Measurements from ENCODE around the gene OGFOD1.
"Not testable (repeated sequence)": the region's sequence is repeated elsewhere in the genome, so short reads cannot be mapped to it uniquely, and the experiment has no call there.

OGFOD1 gene

DNA sequence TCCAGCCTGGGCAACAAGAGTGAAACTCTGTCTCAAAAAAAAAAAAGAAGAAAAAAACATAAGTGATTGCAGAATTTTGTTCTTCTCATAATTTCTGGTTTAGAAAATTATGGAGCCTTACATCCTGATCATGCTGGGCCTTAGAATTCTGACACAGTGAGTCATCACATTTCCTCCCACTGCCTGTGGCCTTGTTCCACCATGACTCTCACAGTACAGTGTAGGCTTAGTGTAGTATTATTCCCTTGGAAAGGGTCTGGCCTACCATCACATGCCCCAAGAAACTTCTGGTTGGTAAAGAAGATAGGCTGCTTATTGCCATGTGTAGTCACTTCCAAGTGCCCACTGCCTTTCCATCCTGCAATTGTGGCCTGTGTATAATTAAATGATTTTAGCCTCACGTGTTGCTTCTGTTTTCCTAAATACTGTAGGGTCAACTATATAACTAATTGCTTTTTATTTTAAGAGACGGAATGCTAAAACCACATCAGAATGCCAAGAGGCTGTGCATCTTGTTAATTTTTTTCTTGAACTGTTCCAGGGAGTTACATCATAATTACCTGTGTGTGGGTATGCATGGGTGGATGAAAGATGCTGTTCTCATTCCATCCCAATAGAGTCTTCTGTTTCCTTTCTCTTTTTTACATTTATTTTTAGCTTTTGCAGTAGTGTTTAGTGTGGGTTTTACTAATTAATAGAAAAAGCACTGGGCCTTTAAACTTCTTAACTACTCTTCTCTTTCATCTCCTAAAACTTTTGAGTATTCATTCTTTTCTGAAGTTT is 25.9 kb downstream of the OGFOD1 start:
- H3K36me3 Mint-ChIP-seq (ENCODE audit: insufficient read depth), result peaks cover 76% of the 10 kb centered on the region
- H3K9me3 Mint-ChIP-seq, result no peaks in the 10 kb centered on the region
- H3K27ac Mint-ChIP-seq, result no peak overlapping the region
- ATAC-seq (replicated peaks) (no peak), DNase-seq (no peak)
- no peak overlapping the region for H3K4me3 Mint-ChIP-seq
- peaks cover 0 to 3% of the 10 kb centered on the region in 2 donors for H3K4me1 Mint-ChIP-seq (ENCODE audit: low read depth in 2 of 2)
- no peaks in the 10 kb centered on the region for H3K27me3 Mint-ChIP-seq

DNA sequence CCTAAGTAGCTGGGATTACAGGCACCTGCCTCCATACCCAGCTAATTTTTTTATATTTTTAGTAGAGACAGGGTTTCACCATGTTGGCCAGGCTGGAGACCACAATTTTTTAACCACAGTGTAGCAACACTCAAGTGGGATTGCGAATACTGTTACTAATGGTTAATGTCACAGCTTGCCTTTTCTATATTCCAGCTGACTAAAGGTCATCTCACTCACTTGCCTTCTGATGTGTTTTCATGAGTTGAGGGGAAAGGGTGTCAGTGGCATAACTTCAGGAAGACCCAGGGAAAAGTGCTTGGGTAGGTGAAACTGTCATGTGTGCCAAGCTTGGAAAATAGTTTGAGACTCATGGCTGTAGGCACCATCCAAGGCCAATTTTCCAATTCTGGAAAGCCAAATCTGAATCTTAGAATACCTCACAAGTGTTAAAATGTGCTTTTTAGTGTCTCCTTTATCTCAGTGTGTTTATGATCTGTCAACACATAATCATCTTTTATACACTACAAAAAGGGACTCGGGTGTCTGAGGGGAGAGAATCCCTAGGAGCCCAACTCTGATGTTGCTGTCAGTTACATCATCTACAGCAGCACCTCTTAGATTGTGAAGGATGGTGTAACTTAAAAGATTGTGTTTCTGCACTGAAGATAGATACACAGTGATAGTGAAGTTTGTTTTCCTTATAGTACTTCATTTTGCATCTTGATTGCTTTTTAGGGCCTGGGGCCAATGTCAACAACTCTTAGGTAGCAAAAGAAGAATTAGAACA is 27.1 kb downstream of the OGFOD1 start:
- Mint-ChIP-seq H3K27me3 (no peaks in the 10 kb centered on the region), H3K4me3 (no peak overlapping the region), H3K9me3 (no peaks in the 10 kb centered on the region), H3K4me1 (ENCODE audit: low read depth in 2 of 2) (peaks cover 0 to 3% of the 10 kb centered on the region in 2 donors), H3K27ac (peak overlapping the region in 1 of 2 donors; percentile 52), H3K36me3 (ENCODE audit: insufficient read depth) (peaks cover 69% of the 10 kb centered on the region)
- ATAC-seq (replicated peaks) (no peak), DNase-seq (no peak)

DNA sequence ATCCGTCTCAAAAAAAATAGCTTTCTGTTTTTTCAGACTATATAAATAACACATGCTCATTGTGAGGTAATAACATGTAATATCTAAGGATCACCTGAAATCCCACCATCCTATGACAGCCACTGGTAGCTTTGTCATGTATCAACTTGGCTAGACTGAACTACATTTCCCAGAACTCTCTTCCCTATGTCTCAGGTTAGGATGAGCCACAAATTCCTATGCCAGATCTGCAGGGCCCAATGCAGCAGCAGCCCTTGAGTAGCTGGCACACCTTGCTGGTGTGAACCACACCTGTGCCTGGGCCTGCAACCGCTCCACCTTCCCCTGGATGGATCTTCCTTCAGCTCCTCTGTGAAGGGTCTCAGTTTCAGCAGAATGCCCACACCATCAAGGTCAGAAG is 28.1 kb downstream of the OGFOD1 start:
- no peaks in the 10 kb centered on the region for H3K27me3 Mint-ChIP-seq
- ATAC-seq (replicated peaks), result no peak
- H3K4me3 Mint-ChIP-seq, result no peak overlapping the region
- H3K9me3 Mint-ChIP-seq, result no peaks in the 10 kb centered on the region
- DNase-seq, result no peak
- H3K4me1 Mint-ChIP-seq (ENCODE audit: low read depth in 2 of 2), result peaks cover 0 to 3% of the 10 kb centered on the region in 2 donors
- H3K36me3 Mint-ChIP-seq (ENCODE audit: insufficient read depth), result peaks cover 68% of the 10 kb centered on the region
- peak overlapping the region; percentile 52 to 77 for H3K27ac Mint-ChIP-seq

DNA sequence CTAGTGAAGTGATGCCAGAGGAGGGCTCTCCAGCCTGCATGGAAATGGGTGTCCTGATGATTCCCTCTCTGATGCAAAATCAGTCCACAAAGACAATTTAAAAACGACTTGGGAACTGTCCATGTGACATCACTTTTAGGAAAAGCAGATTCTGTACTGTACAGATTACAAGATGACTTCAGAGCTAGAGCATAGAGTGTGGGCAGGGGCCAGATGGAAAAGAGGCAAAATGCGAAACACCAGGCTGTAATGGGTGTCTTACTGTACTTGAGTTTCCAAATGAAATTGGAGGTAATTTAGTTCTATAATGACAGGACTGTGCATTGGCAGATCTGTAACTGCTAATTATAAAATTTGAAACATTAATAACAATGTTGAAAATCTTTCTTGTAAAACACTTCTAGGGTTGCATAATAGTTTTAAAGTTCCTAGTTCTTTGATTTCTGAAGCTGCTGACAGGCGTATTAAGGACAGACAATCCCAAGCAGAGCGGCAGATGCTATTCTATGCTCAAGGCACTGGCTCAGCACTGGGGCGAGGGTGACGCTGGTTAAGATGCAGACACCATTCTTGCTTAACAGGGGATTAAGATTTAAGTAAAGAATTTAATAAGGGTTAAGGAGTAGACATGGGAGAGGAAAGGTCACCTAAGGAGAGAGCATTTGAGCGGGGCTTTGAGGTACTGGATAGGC is 29.6 kb downstream of the OGFOD1 start:
- H3K36me3 Mint-ChIP-seq (ENCODE audit: insufficient read depth), result peaks cover 62% of the 10 kb centered on the region
- ATAC-seq (replicated peaks) (no peak), DNase-seq (no peak)
- no peaks in the 10 kb centered on the region for H3K9me3 Mint-ChIP-seq
- H3K27me3 Mint-ChIP-seq, result no peaks in the 10 kb centered on the region
- peak overlapping the region; percentile 70 to 90 for H3K27ac Mint-ChIP-seq
- H3K4me1 Mint-ChIP-seq (ENCODE audit: low read depth in 2 of 2), result peaks cover 0 to 3% of the 10 kb centered on the region in 2 donors
- H3K4me3 Mint-ChIP-seq, result no peak overlapping the region

DNA sequence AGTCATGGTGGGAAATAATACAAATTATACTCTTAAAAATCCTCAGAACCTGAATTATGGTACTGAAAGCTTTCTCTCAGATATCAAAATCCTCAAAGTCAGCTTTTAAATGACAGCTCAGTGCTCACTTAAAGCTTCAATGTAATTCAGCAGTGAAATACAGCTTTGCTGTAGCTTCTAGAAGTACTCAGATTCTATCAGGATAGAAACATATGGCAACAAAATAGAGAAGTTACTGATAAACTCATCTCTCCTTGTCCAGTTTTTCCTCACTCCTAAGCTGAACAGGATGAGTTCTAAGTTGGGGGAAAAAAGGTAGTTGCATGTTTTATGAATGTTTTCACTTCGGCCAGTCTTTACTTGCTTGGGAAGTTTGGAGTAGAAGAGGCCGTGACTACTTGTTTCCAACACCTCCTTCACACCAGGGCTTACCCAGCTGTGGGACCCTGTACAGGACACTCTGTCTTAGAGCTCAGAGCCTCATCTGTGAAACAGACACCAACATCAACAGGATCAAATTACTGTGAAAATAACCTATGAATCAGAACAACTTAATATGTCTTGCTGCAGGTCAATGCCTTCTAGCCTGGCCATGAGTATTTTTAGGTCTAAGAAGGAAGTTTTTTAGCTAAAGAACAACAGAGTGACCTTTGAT is 30.2 kb downstream of the OGFOD1 start:
- H3K36me3 Mint-ChIP-seq (ENCODE audit: insufficient read depth), result peaks cover 55% of the 10 kb centered on the region
- no peaks in the 10 kb centered on the region for H3K27me3 Mint-ChIP-seq
- no peak for DNase-seq
- no peak for ATAC-seq (replicated peaks)
- peaks cover 0 to 3% of the 10 kb centered on the region in 2 donors for H3K4me1 Mint-ChIP-seq (ENCODE audit: low read depth in 2 of 2)
- H3K4me3 Mint-ChIP-seq, result no peak overlapping the region
- no peaks in the 10 kb centered on the region for H3K9me3 Mint-ChIP-seq
- peak overlapping the region; percentile 70 to 90 for H3K27ac Mint-ChIP-seq

DNA sequence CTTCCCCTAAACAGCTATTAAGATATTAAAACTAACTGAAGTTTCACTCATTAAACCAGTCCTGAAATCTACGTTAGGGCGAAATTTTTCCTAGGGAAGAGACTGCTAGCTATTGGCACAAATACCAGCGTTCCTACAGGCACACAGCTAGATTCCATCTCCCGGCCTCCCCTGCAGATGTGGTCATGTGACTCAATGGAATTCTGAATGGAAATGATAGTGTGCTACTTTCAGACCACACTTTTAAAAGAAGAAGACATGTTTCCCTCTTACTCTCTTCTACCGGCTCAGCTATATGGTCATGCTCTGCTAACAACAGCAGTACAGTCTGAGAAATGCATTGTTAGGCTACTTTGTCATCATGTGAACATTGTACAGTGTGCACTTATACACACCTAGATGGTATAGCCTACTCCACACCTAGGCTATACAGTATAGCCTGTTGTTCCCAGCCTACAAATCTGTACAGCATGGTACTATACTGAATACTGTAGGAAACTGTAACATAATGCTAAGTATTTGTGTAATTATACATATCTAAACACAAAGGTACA is 31.4 kb downstream of the OGFOD1 start:
- H3K4me1 Mint-ChIP-seq (ENCODE audit: low read depth in 2 of 2), result peaks cover 0 to 3% of the 10 kb centered on the region in 2 donors
- H3K27ac Mint-ChIP-seq, result no peak overlapping the region
- no peak for DNase-seq
- no peak for ATAC-seq (replicated peaks)
- peaks cover 43% of the 10 kb centered on the region for H3K36me3 Mint-ChIP-seq (ENCODE audit: insufficient read depth)
- no peaks in the 10 kb centered on the region for H3K9me3 Mint-ChIP-seq
- H3K4me3 Mint-ChIP-seq, result no peak overlapping the region
- no peaks in the 10 kb centered on the region for H3K27me3 Mint-ChIP-seq

DNA sequence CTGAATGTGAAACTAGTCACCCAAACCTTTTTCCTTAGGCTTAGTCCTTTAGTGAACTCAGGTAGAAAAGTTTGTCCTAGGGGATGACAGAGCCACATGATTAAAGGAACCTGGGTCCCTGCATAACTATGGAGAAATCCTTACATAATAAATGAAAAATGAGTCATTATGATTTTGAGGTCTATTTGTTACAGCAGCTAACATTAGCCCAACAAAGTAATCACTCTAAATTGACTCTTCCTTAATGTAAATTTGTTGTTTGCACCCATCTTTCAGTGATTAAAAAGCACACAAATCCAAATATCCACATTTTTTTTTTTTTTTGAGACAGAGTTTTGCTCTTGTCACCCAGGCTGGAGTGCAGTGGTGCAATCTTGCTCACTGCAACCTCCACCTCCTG is 32.0 kb downstream of the OGFOD1 start:
- H3K4me1 Mint-ChIP-seq (ENCODE audit: low read depth in 2 of 2), result peaks cover 3 to 5% of the 10 kb centered on the region in 2 donors
- H3K4me3 Mint-ChIP-seq, result no peak overlapping the region
- ATAC-seq (replicated peaks) (no peak), DNase-seq (no peak)
- peaks cover 37% of the 10 kb centered on the region for H3K36me3 Mint-ChIP-seq (ENCODE audit: insufficient read depth)
- no peak overlapping the region for H3K27ac Mint-ChIP-seq
- H3K27me3 Mint-ChIP-seq, result no peaks in the 10 kb centered on the region
- no peaks in the 10 kb centered on the region for H3K9me3 Mint-ChIP-seq

DNA sequence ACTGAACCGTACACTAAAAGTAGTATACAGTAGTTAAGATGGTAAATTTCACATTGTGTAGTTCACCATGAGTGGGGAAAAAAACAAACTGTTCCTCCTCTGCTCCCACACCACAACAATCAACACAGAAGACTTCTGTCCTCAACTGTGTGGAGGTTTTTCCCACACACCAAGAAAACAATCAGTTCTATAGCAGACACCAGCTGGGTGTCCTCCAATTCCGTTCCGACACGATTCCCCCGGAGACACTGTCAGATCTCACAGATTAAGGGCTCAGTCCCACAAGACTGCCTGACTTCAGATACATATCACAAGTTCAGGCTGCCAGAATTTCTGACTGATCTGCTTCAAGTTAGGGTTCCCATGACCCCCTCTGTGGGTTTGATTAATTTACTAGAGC is 36.7 kb downstream of the OGFOD1 start:
- H3K27ac Mint-ChIP-seq, result no peak overlapping the region
- DNase-seq, result no peak
- no peaks in the 10 kb centered on the region for H3K27me3 Mint-ChIP-seq
- H3K4me3 Mint-ChIP-seq, result no peak overlapping the region
- no peak for ATAC-seq (replicated peaks)
- H3K9me3 Mint-ChIP-seq, result no peaks in the 10 kb centered on the region
- peaks cover 25% of the 10 kb centered on the region for H3K36me3 Mint-ChIP-seq (ENCODE audit: insufficient read depth)
- H3K4me1 Mint-ChIP-seq (ENCODE audit: low read depth in 2 of 2), result peaks cover 0 to 5% of the 10 kb centered on the region in 2 donors

DNA sequence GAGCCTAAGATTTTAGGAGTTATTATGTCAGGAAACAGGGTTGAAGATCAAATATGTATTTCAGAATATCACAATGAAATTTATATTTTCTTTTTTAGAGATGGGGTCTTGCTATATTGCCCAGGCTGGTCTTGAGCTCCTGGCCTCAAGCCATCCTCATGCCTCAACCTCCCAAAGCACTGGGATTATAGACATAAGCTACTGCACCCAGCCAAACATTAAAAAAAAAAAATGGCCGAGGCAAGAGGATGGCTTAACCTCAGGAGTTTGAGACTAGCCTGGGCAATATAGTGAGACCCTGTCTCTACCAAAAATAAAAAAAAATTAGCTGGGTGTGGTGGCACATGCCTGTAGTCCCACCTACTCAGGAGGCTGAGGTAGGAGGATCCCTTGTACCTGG is 37.5 kb downstream of the OGFOD1 start:
- ATAC-seq (replicated peaks); H3K4me1 Mint-ChIP-seq (ENCODE audit: low read depth in 2 of 2); H3K9me3 Mint-ChIP-seq; DNase-seq; H3K27me3 Mint-ChIP-seq; H3K27ac Mint-ChIP-seq; H3K4me3 Mint-ChIP-seq: not testable (repeated sequence)
- H3K36me3 Mint-ChIP-seq (ENCODE audit: insufficient read depth), result peaks cover 21% of the 10 kb centered on the region

DNA sequence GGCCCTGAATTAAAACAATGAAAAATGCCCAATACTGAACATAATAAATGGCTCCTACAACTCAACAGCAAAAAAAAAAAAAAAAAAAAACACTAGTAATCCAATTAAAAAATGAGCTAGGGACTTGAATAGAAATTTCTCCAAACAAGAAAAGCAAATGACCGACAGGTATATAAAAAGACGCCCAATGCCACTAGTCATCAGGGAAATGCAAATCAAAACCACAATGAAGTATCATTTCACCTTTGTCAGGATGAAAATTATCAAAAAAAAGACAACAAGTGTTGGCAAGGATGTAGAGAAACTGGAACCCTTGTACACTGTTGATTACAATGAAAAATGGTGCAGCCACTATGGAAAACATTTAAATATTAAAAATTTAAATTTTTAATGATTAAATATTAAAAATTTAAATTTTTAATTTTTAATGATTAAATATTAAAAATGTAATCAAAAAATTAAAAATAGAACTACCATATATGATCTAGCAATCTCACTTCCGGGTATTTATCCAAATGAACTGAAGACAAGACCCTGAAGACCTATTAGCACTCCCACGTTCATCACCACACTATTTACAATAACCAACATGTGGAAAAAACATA is 40.4 kb downstream of the OGFOD1 start:
- no peak overlapping the region for H3K4me3 Mint-ChIP-seq
- DNase-seq (no peak), ATAC-seq (replicated peaks) (no peak)
- H3K9me3 Mint-ChIP-seq, result no peaks in the 10 kb centered on the region
- H3K27me3 Mint-ChIP-seq, result no peaks in the 10 kb centered on the region
- H3K4me1 Mint-ChIP-seq (ENCODE audit: low read depth in 2 of 2), result peaks cover 0 to 5% of the 10 kb centered on the region in 2 donors
- peaks cover 31% of the 10 kb centered on the region for H3K36me3 Mint-ChIP-seq (ENCODE audit: insufficient read depth)
- peak overlapping the region in 1 of 2 donors; percentile 4 for H3K27ac Mint-ChIP-seq

DNA sequence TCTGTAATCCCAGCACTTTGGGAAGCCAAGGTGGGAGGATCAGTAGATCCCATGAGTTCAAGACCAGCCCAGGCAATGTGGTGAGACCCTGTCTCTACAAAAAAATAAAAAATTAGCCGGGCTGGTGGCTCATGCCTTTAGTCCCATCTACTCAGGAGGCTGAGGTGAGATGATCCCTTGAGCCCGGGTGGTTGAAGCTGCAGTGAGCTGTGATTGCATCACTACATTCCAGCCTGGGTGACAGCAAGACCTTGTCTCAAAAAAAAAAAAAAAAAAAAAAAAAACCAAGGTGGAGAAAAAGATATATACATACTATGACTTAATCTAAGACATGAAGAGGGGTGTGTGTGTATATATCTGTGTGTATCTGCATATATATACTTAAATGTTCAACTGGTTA is 41.8 kb downstream of the OGFOD1 start:
- no peak for DNase-seq
- no peaks in the 10 kb centered on the region for H3K9me3 Mint-ChIP-seq
- no peak overlapping the region for H3K27ac Mint-ChIP-seq
- peaks cover 42% of the 10 kb centered on the region for H3K36me3 Mint-ChIP-seq (ENCODE audit: insufficient read depth)
- peaks cover 0 to 2% of the 10 kb centered on the region in 2 donors for H3K4me1 Mint-ChIP-seq (ENCODE audit: low read depth in 2 of 2)
- no peak for ATAC-seq (replicated peaks)
- no peak overlapping the region for H3K4me3 Mint-ChIP-seq
- no peaks in the 10 kb centered on the region for H3K27me3 Mint-ChIP-seq

DNA sequence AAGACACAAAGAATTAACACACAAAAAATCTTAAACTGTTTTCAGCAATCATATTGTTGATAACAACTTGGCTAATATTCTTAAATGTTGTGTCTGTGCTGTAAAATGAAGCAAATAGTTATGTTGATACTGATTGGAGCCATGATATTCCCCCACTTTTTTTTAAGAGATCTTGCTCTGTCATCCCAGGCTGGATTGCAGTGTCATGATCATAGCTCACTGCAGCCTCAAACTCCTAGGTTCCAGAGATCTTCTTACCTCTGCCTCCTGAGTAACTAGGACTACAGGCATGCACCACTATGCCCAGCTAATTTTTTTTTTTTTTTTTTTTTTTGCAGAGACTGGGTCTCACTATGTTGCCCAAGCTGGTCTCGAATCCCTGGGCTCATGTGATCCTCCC is 42.5 kb downstream of the OGFOD1 start:
- Mint-ChIP-seq H3K36me3 (ENCODE audit: insufficient read depth) (peaks cover 48% of the 10 kb centered on the region), H3K27me3 (no peaks in the 10 kb centered on the region), H3K4me1 (ENCODE audit: low read depth in 2 of 2) (no peaks in the 10 kb centered on the region), H3K27ac (no peak overlapping the region), H3K4me3 (no peak overlapping the region), H3K9me3 (no peaks in the 10 kb centered on the region)
- no peak for ATAC-seq (replicated peaks)
- no peak for DNase-seq

DNA sequence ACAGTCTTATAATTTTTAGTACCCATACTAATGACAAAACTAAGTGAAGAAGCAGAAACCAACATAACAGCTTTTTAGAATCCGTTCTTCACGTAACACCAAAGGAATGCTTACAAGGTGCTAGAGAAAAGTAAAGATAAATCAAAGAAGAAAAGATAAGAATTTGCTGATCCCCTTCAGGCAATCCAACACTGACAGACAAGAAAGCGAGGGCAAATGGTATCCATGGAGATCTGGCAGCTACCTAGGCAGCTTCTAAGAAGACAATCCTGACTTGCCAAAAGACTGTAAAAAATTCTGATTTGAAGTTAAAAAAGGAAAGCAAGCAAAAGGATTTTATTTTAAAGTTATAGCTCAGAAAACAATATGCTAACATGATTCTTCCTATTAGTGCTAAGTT is 53.8 kb downstream of the OGFOD1 start:
- Mint-ChIP-seq H3K4me1 (ENCODE audit: low read depth in 2 of 2) (no peaks in the 10 kb centered on the region), H3K27ac (no peak overlapping the region), H3K9me3 (no peaks in the 10 kb centered on the region), H3K4me3 (no peak overlapping the region), H3K27me3 (no peaks in the 10 kb centered on the region), H3K36me3 (ENCODE audit: insufficient read depth) (peaks cover 67% of the 10 kb centered on the region)
- ATAC-seq (replicated peaks), result no peak
- DNase-seq, result no peak
